Keratinocyte (primary cell): ENCODE results near the gene P2RY12.

ENCODE experiments used
- EZH2 ChIP-seq: IDR thresholded peaks from one replicate; pipeline ENCODE4 v1.6.1; 2012; ENCODE audit warnings: inconsistent platforms, mild to moderate bottlenecking, low read length, moderate library complexity
- TF ChIP-seq, protein P1 (sequence below), 3 experiments: IDR thresholded peaks in 1 of 3; conservative IDR thresholded peaks in 1 of 3; optimal IDR thresholded peaks in 1 of 3; 2 replicates in 2 of 3; 3 replicates in 1 of 3; pipeline versions ENCODE3 to v1.5.1; 2011; ENCODE audit warnings: low read length in 3 of 3, mild to moderate bottlenecking in 3 of 3, moderate library complexity in 2 of 3, control low read depth in 1 of 3, inconsistent platforms in 1 of 3; ENCODE audit not compliant: insufficient read depth in 2 of 3; ENCODE audit errors: extremely low read depth in 1 of 3

DNA sequence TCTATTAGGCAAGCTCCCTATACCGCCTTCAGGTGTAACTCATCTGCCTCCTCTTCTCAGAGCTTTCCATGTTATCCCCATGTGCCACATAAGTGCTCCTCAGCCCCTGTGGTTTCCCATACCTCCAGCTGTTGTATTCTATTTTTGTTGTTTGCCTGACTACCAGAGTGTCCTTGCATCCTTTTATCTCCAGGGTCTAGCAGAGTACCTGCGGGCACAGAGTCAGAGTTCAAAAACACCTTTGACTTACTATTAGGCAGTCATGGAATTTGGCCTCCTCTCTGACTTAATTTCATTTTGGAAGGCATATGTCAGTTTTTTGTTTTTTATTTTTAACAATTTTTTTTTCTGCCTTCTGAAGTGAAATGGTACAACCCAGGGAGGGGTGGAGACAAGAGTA is 75.0 kb downstream of the P2RY12 start:
- TF ChIP-seq, protein P1, sequence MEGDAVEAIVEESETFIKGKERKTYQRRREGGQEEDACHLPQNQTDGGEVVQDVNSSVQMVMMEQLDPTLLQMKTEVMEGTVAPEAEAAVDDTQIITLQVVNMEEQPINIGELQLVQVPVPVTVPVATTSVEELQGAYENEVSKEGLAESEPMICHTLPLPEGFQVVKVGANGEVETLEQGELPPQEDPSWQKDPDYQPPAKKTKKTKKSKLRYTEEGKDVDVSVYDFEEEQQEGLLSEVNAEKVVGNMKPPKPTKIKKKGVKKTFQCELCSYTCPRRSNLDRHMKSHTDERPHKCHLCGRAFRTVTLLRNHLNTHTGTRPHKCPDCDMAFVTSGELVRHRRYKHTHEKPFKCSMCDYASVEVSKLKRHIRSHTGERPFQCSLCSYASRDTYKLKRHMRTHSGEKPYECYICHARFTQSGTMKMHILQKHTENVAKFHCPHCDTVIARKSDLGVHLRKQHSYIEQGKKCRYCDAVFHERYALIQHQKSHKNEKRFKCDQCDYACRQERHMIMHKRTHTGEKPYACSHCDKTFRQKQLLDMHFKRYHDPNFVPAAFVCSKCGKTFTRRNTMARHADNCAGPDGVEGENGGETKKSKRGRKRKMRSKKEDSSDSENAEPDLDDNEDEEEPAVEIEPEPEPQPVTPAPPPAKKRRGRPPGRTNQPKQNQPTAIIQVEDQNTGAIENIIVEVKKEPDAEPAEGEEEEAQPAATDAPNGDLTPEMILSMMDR (optimal IDR thresholded peaks at IDR 0.05 in 1 of 3, IDR thresholded peaks at IDR 0.05 in 1 of 3, conservative IDR thresholded peaks at IDR 0.05 in 1 of 3; ENCODE audit: extremely low read depth in 1 of 3, insufficient read depth in 2 of 3, low read length in 3 of 3): no peak
- no peak for TF ChIP-seq EZH2
